IMR-90 (cell line): ENCODE results near the gene NUMA1. TPM values are rescaled to one million over a fixed set of nuclear protein-coding genes. Genes with fewer than 3 reads are reported as not detected.

Experiments used
- ATAC-seq: fragments of 200-7000 bp; cut with Tn5 transposase; 2 replicates; pipeline ENCODE4 v1.9.1; 2020; ENCODE audit warnings: low read depth, mild to moderate bottlenecking, moderate library complexity
- BruUV-seq: library from RNA; stranded (reverse); fragments of 400-500 nt; replicated peaks from 2 replicates; lab custom pipeline; 2021; lab: Mats Ljungman, UMichigan
- CTCF ChIA-PET: fragments of 300-600 bp; formaldehyde crosslinking; extraction: SDS; loops from one replicate; lab custom pipeline; 2021; ENCODE audit warnings: antibody characterized with exemption; lab: Yijun Ruan, JAX
- POLR2A ChIA-PET: fragments of 300-600 bp; sonication (Branson Sonifier 250); formaldehyde crosslinking; loops from one replicate; lab custom pipeline; 2022; ENCODE audit warnings: antibody characterized with exemption; ENCODE audit not compliant: unreplicated experiment; lab: Charles Lee
- DNase-seq: peaks from one replicate; pipeline ENCODE4 v3.0.0; 2013
- H2AFZ ChIP-seq: replicated peaks from 2 replicates; pipeline ENCODE3; 2013; ENCODE audit warnings: low read length, mild to moderate bottlenecking; ENCODE audit not compliant: poor library complexity
- H2AK5ac ChIP-seq: 2 replicates; pipeline ENCODE4 v1.6.1; 2013; ENCODE audit warnings: low read depth, low read length, inconsistent platforms
- H2AK9ac ChIP-seq: replicated peaks from 2 replicates; pipeline ENCODE3; 2013; ENCODE audit warnings: mild to moderate bottlenecking, low read depth, low read length, moderate library complexity; ENCODE audit not compliant: poor library complexity
- H2BK120ac ChIP-seq: 2 replicates; pipeline ENCODE4 v1.6.1; 2013; ENCODE audit warnings: low read depth, low read length, inconsistent platforms
- H2BK15ac ChIP-seq: 3 replicates; pipeline ENCODE4 v1.6.1; 2013; ENCODE audit warnings: low read depth, low read length, inconsistent platforms
- H2BK20ac ChIP-seq: 2 replicates; pipeline ENCODE4 v1.6.1; 2013; ENCODE audit warnings: low read depth, mild to moderate bottlenecking, inconsistent platforms, low read length, moderate library complexity
- H2BK5ac ChIP-seq: 2 replicates; pipeline ENCODE4 v1.6.1; 2013; ENCODE audit warnings: mild to moderate bottlenecking, low read depth, low read length, inconsistent platforms; ENCODE audit not compliant: poor library complexity, severe bottlenecking
- H3K14ac ChIP-seq: replicated peaks from 2 replicates; pipeline ENCODE4 v1.6.1; 2013; ENCODE audit warnings: low read depth, low read length, inconsistent platforms
- H3K18ac ChIP-seq: 2 replicates; pipeline ENCODE4 v1.6.1; 2013; ENCODE audit warnings: low read depth, low read length, control low read depth
- H3K23ac ChIP-seq: 2 replicates; pipeline ENCODE4 v1.6.1; 2013; ENCODE audit warnings: low read depth, low read length, inconsistent platforms
- H3K27ac ChIP-seq: 2 replicates; pipeline ENCODE4 v1.5.1; 2013; ENCODE audit warnings: mild to moderate bottlenecking, control low read depth, low read length; ENCODE audit not compliant: insufficient read depth
- H3K27me3 ChIP-seq: 2 replicates; pipeline ENCODE4 v1.6.1; 2013; ENCODE audit warnings: low read length; ENCODE audit not compliant: control insufficient read depth, insufficient read depth
- H3K36me3 ChIP-seq: 2 replicates; pipeline ENCODE4 v1.6.1; 2013; ENCODE audit warnings: low read length, mixed read lengths; ENCODE audit not compliant: control insufficient read depth, insufficient read depth
- H3K4ac ChIP-seq: 2 replicates; pipeline ENCODE4 v1.6.1; 2013; ENCODE audit warnings: low read depth, low read length, inconsistent platforms
- H3K4me1 ChIP-seq: 2 replicates; pipeline ENCODE4 v1.6.1; 2013; ENCODE audit warnings: low read length, mixed read lengths; ENCODE audit not compliant: control insufficient read depth, insufficient read depth
- H3K4me2 ChIP-seq: 2 replicates; pipeline ENCODE4 v1.6.1; 2013; ENCODE audit warnings: low read depth, mild to moderate bottlenecking, control low read depth, low read length, moderate library complexity
- H3K4me3 ChIP-seq: 2 replicates; pipeline ENCODE4 v1.5.1; 2013; ENCODE audit warnings: low read depth, mild to moderate bottlenecking, control low read depth, low read length, moderate library complexity; ENCODE audit not compliant: insufficient read depth
- H3K56ac ChIP-seq: 2 replicates; pipeline ENCODE4 v1.6.1; 2013; ENCODE audit warnings: low read length, inconsistent platforms; ENCODE audit not compliant: insufficient read depth; ENCODE audit errors: extremely low read depth
- H3K79me1 ChIP-seq, 2 experiments: 2 replicates each; pipeline ENCODE4 v1.6.1; 2013; ENCODE audit warnings: low read length in 2 of 2, inconsistent platforms in 1 of 2, low read depth in 1 of 2
- H3K9ac ChIP-seq: 2 replicates; pipeline ENCODE4 v1.6.1; 2013; ENCODE audit warnings: low read depth, low read length, control low read depth
- H3K9me1 ChIP-seq: 2 replicates; pipeline ENCODE4 v1.6.1; 2013; ENCODE audit warnings: low read length, inconsistent platforms; ENCODE audit not compliant: insufficient read depth
- H3K9me3 ChIP-seq: 2 replicates; pipeline ENCODE4 v1.6.1; 2013; ENCODE audit warnings: low read length; ENCODE audit not compliant: control insufficient read depth, insufficient read depth
- H4K20me1 ChIP-seq: 2 replicates; pipeline ENCODE4 v1.6.1; 2013; ENCODE audit warnings: low read length, inconsistent platforms; ENCODE audit not compliant: insufficient read depth
- H4K5ac ChIP-seq: 2 replicates; pipeline ENCODE4 v1.6.1; 2013; ENCODE audit warnings: mild to moderate bottlenecking, low read depth, low read length, control low read depth
- H4K8ac ChIP-seq, 2 experiments: 2 replicates each; pipeline ENCODE4 v1.6.1; 2013; ENCODE audit warnings: low read depth in 2 of 2, low read length in 2 of 2, control low read depth in 1 of 2, inconsistent platforms in 1 of 2
- H4K91ac ChIP-seq: 2 replicates; pipeline ENCODE4 v1.6.1; 2013; ENCODE audit warnings: low read depth, low read length, inconsistent platforms; ENCODE audit not compliant: insufficient read depth
- BHLHE40 ChIP-seq: fragments of 150-350 bp; IDR thresholded peaks from 2 replicates; pipeline ENCODE4 v1.6.1; 2016; ENCODE audit warnings: mild to moderate bottlenecking, low read depth, low read length
- CEBPB ChIP-seq: IDR thresholded peaks from 2 replicates; pipeline ENCODE4 v1.6.1; 2012; ENCODE audit warnings: low read depth, low read length, improper control_type of control experiment
- CHD1 ChIP-seq: IDR thresholded peaks from 2 replicates; pipeline ENCODE4 v1.6.1; 2012; ENCODE audit warnings: low read depth, low read length, improper control_type of control experiment
- CTCF ChIP-seq: conservative IDR thresholded peaks from 2 replicates; pipeline ENCODE4 v1.5.1; 2012; ENCODE audit warnings: mild to moderate bottlenecking, low read depth, low read length, improper control_type of control experiment
- ELK1 ChIP-seq: fragments of 150-350 bp; IDR thresholded peaks from 2 replicates; pipeline ENCODE4 v1.6.1; 2016; ENCODE audit warnings: low read depth, mild to moderate bottlenecking, low read length, moderate library complexity, borderline replicate concordance
- FOS ChIP-seq: fragments of 150-350 bp; IDR thresholded peaks from 2 replicates; pipeline ENCODE4 v1.6.1; 2016; ENCODE audit warnings: low read depth, low read length
- MAFK ChIP-seq: IDR thresholded peaks from 2 replicates; pipeline ENCODE4 v1.6.1; 2012; ENCODE audit warnings: low read depth, low read length, improper control_type of control experiment
- MAZ ChIP-seq: IDR thresholded peaks from 2 replicates; pipeline ENCODE4 v1.6.1; 2012; ENCODE audit warnings: low read depth, mild to moderate bottlenecking, low read length, improper control_type of control experiment, moderate library complexity, borderline replicate concordance
- MXI1 ChIP-seq: IDR thresholded peaks from 2 replicates; pipeline ENCODE4 v1.6.1; 2012; ENCODE audit warnings: low read depth, mild to moderate bottlenecking, low read length, moderate library complexity, borderline replicate concordance
- NFE2L2 ChIP-seq: fragments of 150-350 bp; IDR thresholded peaks from 2 replicates; pipeline ENCODE4 v1.6.1; 2016; ENCODE audit warnings: low read depth, mild to moderate bottlenecking, low read length
- POLR2A ChIP-seq: IDR thresholded peaks from 2 replicates; pipeline ENCODE4 v1.6.1; 2012; ENCODE audit warnings: mild to moderate bottlenecking, low read depth, low read length
- RAD21 ChIP-seq: IDR thresholded peaks from 2 replicates; pipeline ENCODE4 v1.6.1; 2012; ENCODE audit warnings: low read length, improper control_type of control experiment
- RCOR1 ChIP-seq: IDR thresholded peaks from 2 replicates; pipeline ENCODE4 v1.6.1; 2012; ENCODE audit warnings: mild to moderate bottlenecking, low read length, improper control_type of control experiment; ENCODE audit not compliant: insufficient replicate concordance
- SMC3 ChIP-seq: fragments of 150-350 bp; IDR thresholded peaks from 2 replicates; pipeline ENCODE4 v1.6.1; 2016; ENCODE audit warnings: low read depth, mild to moderate bottlenecking, antibody characterized with exemption, low read length, moderate library complexity
- USF2 ChIP-seq: fragments of 150-350 bp; IDR thresholded peaks from 2 replicates; pipeline ENCODE4 v1.6.1; 2017; ENCODE audit warnings: mild to moderate bottlenecking, antibody characterized with exemption, low read length, low read depth
- WGBS, 2 experiments: methylation state at CpG; one replicate each; pipeline versions ENCODE4 v1.1.5 to v1.1.7; 2013; ENCODE audit warnings: missing lambda C conversion rate in 2 of 2; ENCODE audit not compliant: insufficient read length in 1 of 2; ENCODE audit errors: extremely low coverage in 2 of 2; 5-methylcytosine and 5-hydroxymethylcytosine counted together
- dilution Hi-C: fragments of 300-500 bp; cut with HindIII; formaldehyde crosslinking; loops from one replicate; pipeline ENCODE4 v1.14.3; 2018; ENCODE audit warnings: low sequenced_read_pairs; ENCODE audit not compliant: unreplicated experiment
- in situ Hi-C: fragments of 300-500 bp; cut with MboI; formaldehyde crosslinking; loops from 3 replicates; pipeline ENCODE4 v1.14.3; 2019; ENCODE audit warnings: low sequenced_read_pairs, inconsistent platforms, mixed read lengths
- intact Hi-C: fragments of 100-400 bp; cut with micrococcal nuclease; formaldehyde crosslinking; loops from 2 replicates; pipeline ENCODE4 v1.10.0; 2022
- polyA plus RNA-seq, 3 experiments: library from polyadenylated mRNA; depleted of rRNA; stranded (reverse); fragments of >200 nt; gene quantifications; 2 replicates each; pipeline ENCODE4 v1.2.3, GENCODE V29; 2012; ENCODE audit warnings: low replicate concordance in 1 of 3
- total RNA-seq: library from RNA; depleted of rRNA; stranded (reverse); fragments of >200 nt; gene quantifications from 2 replicates; pipeline ENCODE4 v1.2.3, GENCODE V29; 2012

Gene NUMA1
- total and polyA plus RNA-seq, 2 of the 4 experiments (the other 2 are of a cell fraction): 61.7 to 97.0 TPM

- peak within 1 kb of the TSS; percentile 26; the same call in 1 of the 2 replicates for H3K27ac ChIP-seq
- H3K4me3 ChIP-seq: no peak within 1 kb of the TSS
- no peak within 1 kb of the TSS for H2AK5ac ChIP-seq
- H3K9me1 ChIP-seq: peaks cover 14% of the 10 kb centered on the region
- no peak for DNase-seq
- H4K5ac ChIP-seq: peak within 1 kb of the TSS; percentile 15; the same call in 1 of the 2 replicates
- no peak within 1 kb of the TSS; the same call in 1 of the 2 replicates for H3K9ac ChIP-seq
- H3K14ac ChIP-seq: peak within 1 kb of the TSS; percentile 70; the same call in 1 of the 2 replicates
- peak within 1 kb of the TSS; percentile 77 for H2AK9ac ChIP-seq
- H3K9me3 ChIP-seq: no peaks in the 10 kb centered on the region
- dilution Hi-C loops: no loop called here
- no peak within 1 kb of the TSS for H3K23ac ChIP-seq
- intact Hi-C loops: no loop called here
- ATAC-seq: no peak
- peaks cover 0 to 21% of the 10 kb centered on the region in 2 experiments; a peak in 1 of 4 replicates for H3K79me1 ChIP-seq
- peak within 1 kb of the TSS; percentile 78 for H3K4me2 ChIP-seq
- no TSS peak for BruUV-seq
- 91% methylated on average over 7 of the region's 11 CpGs; no CpG with 5 or more reads in 1 of the 2 experiments for WGBS, 2 experiments
- H4K91ac ChIP-seq: no peak within 1 kb of the TSS
- no peak within 1 kb of the TSS for H2BK5ac ChIP-seq
- H2BK15ac ChIP-seq: no peak within 1 kb of the TSS
- no peak within 1 kb of the TSS for H3K56ac ChIP-seq
- H3K18ac ChIP-seq: no peak within 1 kb of the TSS
- no peak within 1 kb of the TSS for H2AFZ ChIP-seq
- in situ Hi-C loops: no loop called here
- peak within 1 kb of the TSS in 1 of 2 experiments; percentile 61; a peak in 2 of 4 replicates for H4K8ac ChIP-seq
- H3K4me1 ChIP-seq: peaks cover 6% of the 10 kb centered on the region
- H3K27me3 ChIP-seq: no peaks in the 10 kb centered on the region
- ChIA-PET POLR2A (no interaction called here), CTCF (interaction anchor here (1.1 kb wide), 1 partner anchor 20 kb away, joined by 5 read pairs; no protein-coding TSS in a partner anchor)
- peak within 1 kb of the TSS; percentile 55; the same call in 1 of the 2 replicates for H2BK120ac ChIP-seq
- H3K36me3 ChIP-seq: peaks cover 37% of the 10 kb centered on the region
- H4K20me1 ChIP-seq: peaks cover 25% of the 10 kb centered on the region
- no peak within 1 kb of the TSS for H3K4ac ChIP-seq
- no peak within 1 kb of the TSS for H2BK20ac ChIP-seq
- TF ChIP-seq BHLHE40 (no peak), RCOR1 (no peak), CTCF (no peak), MXI1 (no peak), POLR2A (no peak), RAD21 (no peak), SMC3 (no peak), CEBPB (no peak), MAZ (no peak), USF2 (no peak), FOS (no peak), CHD1 (no peak), ELK1 (no peak), NFE2L2 (no peak), MAFK (no peak)
These were observed 81.6 kb downstream of the NUMA1 start, which contains the start of gene IL18BP for GRCh38 chr11:71998649-71999310. IL18BP (plus strand) TSS chr11:71998909; CDS start chr11:71999985, 1,076 bp downstream.
